Transverse colon (tissue), 4 donors: ENCODE data around the gene AP2A1.

Source experiments
- POLR2A ChIP-seq: fragments of 450-650 bp; IDR thresholded peaks from one replicate; pipeline ENCODE4 v1.6.1; 2016; ENCODE audit warnings: antibody characterized with exemption, mild to moderate bottlenecking, moderate library complexity
- POLR2AphosphoS5 ChIP-seq, 3 donors: sonication (generic); formaldehyde crosslinking; IDR thresholded peaks; one replicate each; pipeline ENCODE4 v1.6.1; 2016; ENCODE audit warnings: antibody characterized with exemption in 3 of 3
- TF ChIP-seq, protein P1 (sequence below), 5 experiments: fragments of 200-600 bp in 3 of 5; fragments of 450-650 bp in 2 of 5; sonication (generic) in 3 of 5; IDR thresholded peaks; 1 replicate in 2 of 5; 2 replicates in 3 of 5; pipeline ENCODE4 v1.5.1; 2016 to 2017; ENCODE audit warnings: antibody characterized with exemption in 5 of 5, inconsistent platforms in 3 of 5, mild to moderate bottlenecking in 2 of 5, moderate library complexity in 1 of 5

DNA sequence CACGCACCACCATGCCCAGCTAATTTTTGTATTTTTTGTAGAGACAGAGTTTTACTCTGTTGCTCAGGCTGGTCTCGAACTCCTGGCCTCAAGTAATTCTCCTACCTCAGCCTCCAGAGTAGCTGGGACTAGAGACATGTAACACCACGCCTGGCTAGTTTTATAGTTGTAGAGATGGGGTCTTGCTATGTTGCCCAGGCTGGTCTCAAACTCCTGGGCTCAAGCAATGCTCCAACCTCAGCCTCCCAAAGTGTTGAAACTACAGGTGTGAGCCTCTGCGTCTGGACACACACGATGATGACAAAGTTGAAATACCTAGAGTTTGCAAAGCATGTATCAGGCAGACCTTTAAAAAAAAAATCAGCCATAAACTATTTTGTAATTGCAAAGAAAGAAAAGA, 79.6 kb downstream of the AP2A1 start:
- TF ChIP-seq POLR2A (no peak), POLR2AphosphoS5 (IDR thresholded peaks at IDR 0.05) (no peak)
- TF ChIP-seq, protein P1, sequence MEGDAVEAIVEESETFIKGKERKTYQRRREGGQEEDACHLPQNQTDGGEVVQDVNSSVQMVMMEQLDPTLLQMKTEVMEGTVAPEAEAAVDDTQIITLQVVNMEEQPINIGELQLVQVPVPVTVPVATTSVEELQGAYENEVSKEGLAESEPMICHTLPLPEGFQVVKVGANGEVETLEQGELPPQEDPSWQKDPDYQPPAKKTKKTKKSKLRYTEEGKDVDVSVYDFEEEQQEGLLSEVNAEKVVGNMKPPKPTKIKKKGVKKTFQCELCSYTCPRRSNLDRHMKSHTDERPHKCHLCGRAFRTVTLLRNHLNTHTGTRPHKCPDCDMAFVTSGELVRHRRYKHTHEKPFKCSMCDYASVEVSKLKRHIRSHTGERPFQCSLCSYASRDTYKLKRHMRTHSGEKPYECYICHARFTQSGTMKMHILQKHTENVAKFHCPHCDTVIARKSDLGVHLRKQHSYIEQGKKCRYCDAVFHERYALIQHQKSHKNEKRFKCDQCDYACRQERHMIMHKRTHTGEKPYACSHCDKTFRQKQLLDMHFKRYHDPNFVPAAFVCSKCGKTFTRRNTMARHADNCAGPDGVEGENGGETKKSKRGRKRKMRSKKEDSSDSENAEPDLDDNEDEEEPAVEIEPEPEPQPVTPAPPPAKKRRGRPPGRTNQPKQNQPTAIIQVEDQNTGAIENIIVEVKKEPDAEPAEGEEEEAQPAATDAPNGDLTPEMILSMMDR (IDR thresholded peaks at IDR 0.05): no peak
